HEK293T (cell line): ENCODE measurements around the gene CALCOCO2.

Experiments used
- CTCF ChIA-PET: fragments of 350-600 bp; formaldehyde crosslinking; extraction: SDS; loops from one replicate; lab custom pipeline; 2021; ENCODE audit warnings: antibody characterized with exemption, inconsistent platforms; lab: Yijun Ruan, JAX
- POLR2A ChIA-PET: fragments of 350-600 bp; formaldehyde crosslinking; extraction: SDS; loops from one replicate; lab custom pipeline; 2020; ENCODE audit warnings: antibody characterized with exemption, inconsistent platforms; lab: Yijun Ruan, JAX
- DNase-seq: peaks from one replicate; pipeline ENCODE4 v3.0.0; 2012; ENCODE audit warnings: mixed read lengths; ENCODE audit errors: extremely low spot score
- ARNT ChIP-seq: fragments of 450-650 bp; IDR thresholded peaks from 2 replicates; pipeline ENCODE4 v1.6.1; 2017; ENCODE audit warnings: mild to moderate bottlenecking
- BHLHE40 ChIP-seq: fragments of 450-650 bp; IDR thresholded peaks from 2 replicates; pipeline ENCODE4 v1.6.1; 2016; ENCODE audit warnings: mild to moderate bottlenecking, moderate library complexity, borderline replicate concordance
- CTBP1 ChIP-seq: fragments of 450-650 bp; IDR thresholded peaks from 2 replicates; pipeline ENCODE4 v1.6.1; 2016; ENCODE audit warnings: borderline replicate concordance
- ELF4 ChIP-seq: fragments of 450-650 bp; IDR thresholded peaks from 2 replicates; pipeline ENCODE4 v1.6.1; 2017; ENCODE audit warnings: antibody characterized with exemption
- FOXA1 ChIP-seq: fragments of 450-650 bp; IDR thresholded peaks from 2 replicates; pipeline ENCODE4 v1.6.1; 2016; ENCODE audit warnings: mild to moderate bottlenecking
- FOXK2 ChIP-seq: fragments of 450-650 bp; IDR thresholded peaks from 2 replicates; pipeline ENCODE4 v1.6.1; 2016; ENCODE audit warnings: mild to moderate bottlenecking
- FOXM1 ChIP-seq: fragments of 450-650 bp; IDR thresholded peaks from 2 replicates; pipeline ENCODE4 v1.6.1; 2017; ENCODE audit warnings: mild to moderate bottlenecking, borderline replicate concordance
- HDGF ChIP-seq: fragments of 450-650 bp; IDR thresholded peaks from 2 replicates; pipeline ENCODE4 v1.6.1; 2017; ENCODE audit warnings: antibody characterized with exemption, borderline replicate concordance
- L3MBTL2 ChIP-seq: fragments of 450-650 bp; conservative IDR thresholded peaks from 2 replicates; pipeline ENCODE4 v1.6.1; 2016; ENCODE audit warnings: mild to moderate bottlenecking
- LEF1 ChIP-seq: fragments of 450-650 bp; IDR thresholded peaks from 2 replicates; pipeline ENCODE4 v1.6.1; 2017; ENCODE audit warnings: mild to moderate bottlenecking, borderline replicate concordance
- NFRKB ChIP-seq: fragments of 450-650 bp; IDR thresholded peaks from 2 replicates; pipeline ENCODE4 v1.6.1; 2016; ENCODE audit warnings: mild to moderate bottlenecking, moderate library complexity
- PKNOX1 ChIP-seq: fragments of 450-650 bp; IDR thresholded peaks from 2 replicates; pipeline ENCODE4 v1.6.1; 2016
- SP1 ChIP-seq: fragments of 450-650 bp; IDR thresholded peaks from 2 replicates; pipeline ENCODE4 v1.6.1; 2017
- SUZ12 ChIP-seq: fragments of 450-650 bp; IDR thresholded peaks from 2 replicates; pipeline ENCODE4 v1.6.1; 2016; ENCODE audit warnings: mild to moderate bottlenecking
- TARDBP ChIP-seq: fragments of 450-650 bp; IDR thresholded peaks from 2 replicates; pipeline ENCODE4 v1.6.1; 2016
- ZNF384 ChIP-seq: fragments of 450-650 bp; IDR thresholded peaks from 2 replicates; pipeline ENCODE4 v1.6.1; 2016

Gene CALCOCO2

GRCh38 chr17:48860034-48860433 lies 29.2 kb downstream of the CALCOCO2 start:
- POLR2A ChIA-PET = no interaction called here
- CTCF ChIA-PET = interaction anchor here (1.0 to 1.1 kb wide), 2 partner anchors 10 to 19 kb away, joined by 3 read pairs; no protein-coding TSS in a partner anchor
- no peak for DNase-seq
- TF ChIP-seq PKNOX1 = no peak
- no peak for TF ChIP-seq L3MBTL2
- no peak for TF ChIP-seq CTBP1
- TF ChIP-seq TARDBP = no peak
- TF ChIP-seq ARNT = no peak
- TF ChIP-seq BHLHE40 = no peak
- TF ChIP-seq SP1 = no peak
- TF ChIP-seq SUZ12 = no peak

DNA sequence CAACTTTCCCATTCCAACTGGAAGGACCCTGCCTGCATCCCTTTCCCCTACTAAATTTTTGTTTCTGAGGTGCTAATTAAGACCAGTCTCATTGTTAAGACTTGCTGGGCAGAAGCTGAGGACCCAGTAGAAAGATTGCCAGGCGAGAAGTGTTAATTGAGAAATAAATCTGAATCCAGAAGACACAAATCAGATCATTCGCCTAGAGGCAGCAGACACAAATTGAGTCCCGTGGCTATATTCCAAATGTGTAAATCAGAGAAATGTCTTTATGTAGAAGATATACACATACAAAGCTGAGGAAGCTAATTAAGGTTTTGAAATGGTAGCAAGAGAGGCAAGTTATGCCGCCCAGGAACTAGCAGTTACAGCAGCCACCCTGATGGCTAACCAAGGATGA lies 29.6 kb downstream of the CALCOCO2 start:
- no peak for DNase-seq
- POLR2A ChIA-PET = interaction anchor here (1.2 kb wide), 1 partner anchor 28 kb away, joined by 3 read pairs; no protein-coding TSS in a partner anchor
- TF ChIP-seq LEF1 (no peak), ARNT (no peak), L3MBTL2 (no peak), BHLHE40 (no peak), FOXA1 (no peak), FOXK2 (no peak), SP1 (no peak), NFRKB (no peak), HDGF (no peak), SUZ12 (no peak), FOXM1 (no peak), CTBP1 (no peak), PKNOX1 (no peak), ELF4 (no peak), TARDBP (no peak), ZNF384 (no peak)
- CTCF ChIA-PET = interaction anchor here (1.0 kb wide), 1 partner anchor 18 kb away, joined by 3 read pairs; no protein-coding TSS in a partner anchor

DNA sequence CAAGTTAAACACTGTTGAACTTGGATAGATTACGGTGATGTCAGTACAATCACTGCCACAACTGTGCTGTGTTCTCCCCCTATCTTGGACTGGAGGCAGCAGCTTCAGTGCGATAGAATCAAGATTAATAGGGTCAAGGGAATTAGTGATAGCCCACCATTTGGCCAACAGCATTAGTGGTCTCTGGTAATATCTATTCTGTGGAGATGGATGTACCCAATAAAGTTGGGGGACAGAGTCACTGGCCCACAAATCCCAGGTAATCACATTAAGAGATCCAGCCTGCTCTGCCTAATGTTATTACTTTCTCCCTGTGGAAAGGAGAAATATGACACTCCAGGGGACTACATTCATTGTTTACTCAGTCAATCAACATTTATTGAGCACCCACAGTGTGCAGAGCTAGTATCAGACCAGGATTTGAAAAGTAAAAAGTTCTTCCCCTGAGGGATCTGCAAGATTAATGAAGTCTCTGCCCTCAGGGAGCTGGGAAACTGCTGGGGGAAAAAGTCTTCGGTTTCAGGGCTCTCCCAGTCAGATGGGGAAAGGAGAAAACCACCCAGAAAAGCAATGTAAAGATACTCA lies 38.2 kb downstream of the CALCOCO2 start:
- DNase-seq = no peak
- TF ChIP-seq HDGF (0 out of 2 replicates have a peak, but pooled peaks have one; percentile 18), ARNT (no peak)
- CTCF ChIA-PET = interaction anchor here (1.0 to 3.0 kb wide), 3 partner anchors 9 to 55 kb away, joined by 3 to 22 read pairs (median 5); no protein-coding TSS in a partner anchor
- POLR2A ChIA-PET = no interaction called here

DNA sequence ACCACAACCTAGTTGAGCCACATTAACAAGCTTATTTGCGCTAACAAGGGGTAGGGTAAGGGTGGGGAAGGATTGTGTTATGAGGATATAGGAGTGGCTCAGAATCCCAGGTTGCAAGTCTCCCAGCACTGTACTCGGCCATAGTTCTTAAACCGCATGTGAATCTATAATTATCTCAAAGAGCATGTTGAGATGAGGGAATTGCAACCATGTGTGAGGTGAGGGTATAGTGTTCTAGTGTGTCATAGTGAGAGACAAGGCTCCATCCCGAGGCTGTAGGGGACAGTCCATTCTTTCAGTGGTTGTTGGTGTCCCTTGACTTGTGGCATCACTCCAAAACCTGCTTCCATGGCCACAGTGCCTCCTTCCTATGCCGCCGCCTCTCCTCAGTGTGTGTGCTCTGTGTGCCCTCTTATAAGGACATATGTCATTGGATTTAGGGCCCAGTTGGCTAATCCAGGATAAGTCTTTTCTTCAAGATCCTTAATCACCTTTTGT lies 39.0 kb downstream of the CALCOCO2 start:
- TF ChIP-seq ZNF384 = no peak
- no peak for TF ChIP-seq L3MBTL2
- no peak for TF ChIP-seq HDGF
- no peak for TF ChIP-seq BHLHE40
- TF ChIP-seq ARNT = no peak
- TF ChIP-seq SUZ12 = no peak
- no peak for TF ChIP-seq FOXM1
- TF ChIP-seq TARDBP = no peak
- TF ChIP-seq CTBP1 = no peak
- TF ChIP-seq ELF4 = no peak
- no peak for TF ChIP-seq FOXK2
- TF ChIP-seq PKNOX1 = no peak
- no peak for TF ChIP-seq NFRKB
- TF ChIP-seq FOXA1 = no peak
- POLR2A ChIA-PET = no interaction called here

DNA sequence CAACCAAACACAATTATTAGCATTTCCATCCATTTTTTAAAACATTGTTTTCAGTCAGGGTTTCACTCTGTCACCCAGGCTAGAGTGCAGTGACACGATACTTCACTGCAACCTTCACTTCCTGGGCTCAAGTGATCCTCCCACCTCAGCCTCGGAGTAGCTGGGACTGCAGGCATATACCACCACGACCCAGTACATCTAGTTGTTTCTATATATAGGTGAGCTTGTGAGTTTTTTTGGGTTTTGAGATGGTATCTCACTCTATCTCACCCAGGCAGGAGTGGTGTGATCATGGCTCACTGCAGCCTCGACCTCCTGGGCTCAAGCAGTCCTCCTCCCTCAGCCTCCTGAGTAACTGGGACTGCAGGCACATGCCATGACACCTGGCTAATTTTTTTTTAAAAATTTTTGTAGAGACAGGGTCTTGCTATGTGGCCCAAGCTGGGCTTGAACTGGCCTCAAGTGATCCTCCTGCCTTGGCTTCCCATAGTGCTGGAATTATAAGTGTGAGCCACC lies 40.3 kb downstream of the CALCOCO2 start:
- no peak for DNase-seq
- CTCF ChIA-PET = interaction anchor here (1.6 to 1.7 kb wide), 2 partner anchors 57 to 66 kb away, joined by 4 to 6 read pairs; no protein-coding TSS in a partner anchor
- POLR2A ChIA-PET = no interaction called here
- no peak for TF ChIP-seq FOXM1
- TF ChIP-seq SP1 = no peak
- TF ChIP-seq FOXK2 = no peak
- TF ChIP-seq PKNOX1 = no peak
- TF ChIP-seq CTBP1 = no peak
- no peak for TF ChIP-seq BHLHE40
- no peak for TF ChIP-seq HDGF
- no peak for TF ChIP-seq LEF1
- TF ChIP-seq FOXA1 = no peak
- no peak for TF ChIP-seq ZNF384
- no peak for TF ChIP-seq ELF4
- no peak for TF ChIP-seq SUZ12
- no peak for TF ChIP-seq ARNT

More for the DNA sequence above, 39.0 kb downstream of the CALCOCO2 start:
- CTCF ChIA-PET = interaction anchor here (1.0 to 3.0 kb wide), 3 partner anchors 9 to 65 kb away, joined by 3 to 22 read pairs (median 4); no protein-coding TSS in a partner anchor
- DNase-seq = no peak
